ENCODE measurements around the gene FKBP7.

Gene FKBP7

GRCh38 chr2:178502751-178503150 is 24.4 kb upstream of the FKBP7 start:
- Mint-ChIP-seq H3K9me3 (no peaks in the 10 kb centered on the region), H3K27me3 (ENCODE audit: low read depth) (no peaks in the 10 kb centered on the region)
- TF ChIP-seq CTCF (IDR thresholded peaks at IDR 0.05; ENCODE audit: unreplicated experiment in 3 of 3): no peak

GRCh38 chr2:178499640-178500039 is 21.2 kb upstream of the FKBP7 start:
- peaks cover 69% of the 10 kb centered on the region for H3K36me3 Mint-ChIP-seq (ENCODE audit: low read depth)
- no peak overlapping the region for H3K4me3 Mint-ChIP-seq
- H3K27me3 Mint-ChIP-seq (ENCODE audit: low read depth): no peaks in the 10 kb centered on the region
- H3K9me3 Mint-ChIP-seq: no peaks in the 10 kb centered on the region
- H3K27ac Mint-ChIP-seq: no peak overlapping the region
- no peak for TF ChIP-seq CTCF (IDR thresholded peaks at IDR 0.05; ENCODE audit: unreplicated experiment in 3 of 3)
- H3K4me1 Mint-ChIP-seq: no peaks in the 10 kb centered on the region

More at GRCh38 chr2:178502751-178503150, 24.4 kb upstream of the FKBP7 start:
- Mint-ChIP-seq H3K36me3 (ENCODE audit: low read depth) (peaks cover 45% of the 10 kb centered on the region), H3K4me1 (no peaks in the 10 kb centered on the region), H3K27ac (no peak overlapping the region), H3K4me3 (no peak overlapping the region)

GRCh38 chr2:178498137-178498536 is 19.7 kb upstream of the FKBP7 start:
- Mint-ChIP-seq H3K9me3 (no peaks in the 10 kb centered on the region), H3K4me1 (no peaks in the 10 kb centered on the region), H3K4me3 (no peak overlapping the region), H3K27ac (no peak overlapping the region), H3K36me3 (ENCODE audit: low read depth) (peaks cover 72% of the 10 kb centered on the region), H3K27me3 (ENCODE audit: low read depth) (no peaks in the 10 kb centered on the region)
- no peak for TF ChIP-seq CTCF (IDR thresholded peaks at IDR 0.05; ENCODE audit: unreplicated experiment in 3 of 3)

GRCh38 chr2:178496049-178496448 is 17.6 kb upstream of the FKBP7 start:
- Mint-ChIP-seq H3K27ac (no peak overlapping the region), H3K4me1 (no peaks in the 10 kb centered on the region), H3K36me3 (ENCODE audit: low read depth) (peaks cover 66% of the 10 kb centered on the region), H3K9me3 (no peaks in the 10 kb centered on the region), H3K4me3 (no peak overlapping the region), H3K27me3 (ENCODE audit: low read depth) (no peaks in the 10 kb centered on the region)
- no peak for TF ChIP-seq CTCF (IDR thresholded peaks at IDR 0.05; ENCODE audit: unreplicated experiment in 3 of 3)

- H3K4me1 Mint-ChIP-seq: no peaks in the 10 kb centered on the region
These were observed 13.2 kb upstream of the FKBP7 start for GRCh38 chr2:178491612-178492011.

More at GRCh38 chr2:178491612-178492011, 13.2 kb upstream of the FKBP7 start:
- Mint-ChIP-seq H3K36me3 (ENCODE audit: low read depth) (peaks cover 74% of the 10 kb centered on the region), H3K9me3 (no peaks in the 10 kb centered on the region), H3K4me3 (no peak overlapping the region), H3K27me3 (ENCODE audit: low read depth) (no peaks in the 10 kb centered on the region), H3K27ac (no peak overlapping the region)
- no peak for TF ChIP-seq CTCF (IDR thresholded peaks at IDR 0.05; ENCODE audit: unreplicated experiment in 3 of 3)

All from nephron (organoid).